KMS-11 (cell line): Measurements from ENCODE around the gene KDM6B.

Experiments used
- H2AFZ ChIP-seq: fragments of 200-600 bp; sonication (generic); 2 replicates; pipeline ENCODE4 v1.6.1; 2016; ENCODE audit warnings: antibody characterized with exemption, mixed run types, low read depth
- H3K27ac ChIP-seq: fragments of 200-600 bp; sonication (generic); 2 replicates; pipeline ENCODE4 v1.6.1; 2016; ENCODE audit warnings: mild to moderate bottlenecking, mixed run types
- H3K27me3 ChIP-seq: fragments of 200-600 bp; sonication (generic); 2 replicates; pipeline ENCODE4 v1.6.1; 2017; ENCODE audit warnings: mild to moderate bottlenecking, low read depth, mixed run types, moderate library complexity; ENCODE audit not compliant: insufficient read depth
- H3K36me3 ChIP-seq: fragments of 200-600 bp; sonication (generic); 2 replicates; pipeline ENCODE4 v1.6.1; 2017; ENCODE audit warnings: mild to moderate bottlenecking, mixed run types; ENCODE audit not compliant: insufficient read depth
- H3K4me1 ChIP-seq: fragments of 200-600 bp; sonication (generic); 2 replicates; pipeline ENCODE4 v1.6.1; 2016; ENCODE audit warnings: mild to moderate bottlenecking, low read depth, mixed run types; ENCODE audit not compliant: poor library complexity, severe bottlenecking
- H3K4me2 ChIP-seq: fragments of 200-600 bp; sonication (generic); 2 replicates; pipeline ENCODE4 v1.7.0; 2016; ENCODE audit warnings: mild to moderate bottlenecking, mixed run types
- H3K4me3 ChIP-seq: fragments of 200-600 bp; sonication (generic); IDR thresholded peaks from 2 replicates; pipeline ENCODE4 v1.6.1; 2017; ENCODE audit warnings: low read depth, low read length, mixed read lengths; ENCODE audit not compliant: insufficient read depth
- H3K79me2 ChIP-seq: fragments of 200-600 bp; sonication (generic); 2 replicates; pipeline ENCODE4 v1.6.1; 2016; ENCODE audit warnings: low read depth, mixed run types; ENCODE audit not compliant: insufficient read depth
- H3K9ac ChIP-seq: fragments of 200-600 bp; sonication (generic); 2 replicates; pipeline ENCODE4 v1.6.1; 2016; ENCODE audit warnings: mild to moderate bottlenecking, mixed run types
- H4K20me1 ChIP-seq: fragments of 200-600 bp; sonication (generic); 2 replicates; pipeline ENCODE4 v1.6.1; 2016; ENCODE audit warnings: mild to moderate bottlenecking, mixed run types; ENCODE audit not compliant: insufficient read depth
- TF ChIP-seq, protein P1 (sequence below): fragments of 200-600 bp; sonication (generic); conservative IDR thresholded peaks from 2 replicates; pipeline ENCODE4 v1.6.1; 2017; ENCODE audit warnings: low read depth, mild to moderate bottlenecking, antibody characterized with exemption, low read length, moderate library complexity, mixed read lengths

Gene KDM6B

DNA sequence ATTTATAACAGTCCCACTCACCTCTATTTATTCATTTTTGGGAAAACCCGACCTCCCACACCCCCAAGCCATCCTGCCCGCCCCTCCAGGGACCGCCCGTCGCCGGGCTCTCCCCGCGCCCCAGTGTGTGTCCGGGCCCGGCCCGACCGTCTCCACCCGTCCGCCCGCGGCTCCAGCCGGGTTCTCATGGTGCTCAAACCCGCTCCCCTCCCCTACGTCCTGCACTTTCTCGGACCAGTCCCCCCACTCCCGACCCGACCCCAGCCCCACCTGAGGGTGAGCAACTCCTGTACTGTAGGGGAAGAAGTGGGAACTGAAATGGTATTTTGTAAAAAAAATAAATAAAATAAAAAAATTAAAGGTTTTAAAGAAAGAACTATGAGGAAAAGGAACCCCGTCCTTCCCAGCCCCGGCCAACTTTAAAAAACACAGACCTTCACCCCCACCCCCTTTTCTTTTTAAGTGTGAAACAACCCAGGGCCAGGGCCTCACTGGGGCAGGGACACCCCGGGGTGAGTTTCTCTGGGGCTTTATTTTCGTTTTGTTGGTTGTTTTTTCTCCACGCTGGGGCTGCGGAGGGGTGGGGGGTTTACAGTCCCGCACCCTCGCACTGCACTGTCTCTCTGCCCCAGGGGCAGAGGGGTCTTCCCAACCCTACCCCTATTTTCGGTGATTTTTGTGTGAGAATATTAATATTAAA is 20.2 kb downstream of the KDM6B start:
- Histone ChIP-seq H3K27ac (no peak overlapping the region), H3K4me1 (no peaks in the 10 kb centered on the region), H3K36me3 (no peaks in the 10 kb centered on the region), H3K4me3 (no peak overlapping the region), H3K79me2 (no peaks in the 10 kb centered on the region), H3K9ac (no peak overlapping the region), H3K27me3 (no peaks in the 10 kb centered on the region), H3K4me2 (no peak overlapping the region), H4K20me1 (no peaks in the 10 kb centered on the region), H2AFZ (no peak overlapping the region)
- TF ChIP-seq, protein P1, sequence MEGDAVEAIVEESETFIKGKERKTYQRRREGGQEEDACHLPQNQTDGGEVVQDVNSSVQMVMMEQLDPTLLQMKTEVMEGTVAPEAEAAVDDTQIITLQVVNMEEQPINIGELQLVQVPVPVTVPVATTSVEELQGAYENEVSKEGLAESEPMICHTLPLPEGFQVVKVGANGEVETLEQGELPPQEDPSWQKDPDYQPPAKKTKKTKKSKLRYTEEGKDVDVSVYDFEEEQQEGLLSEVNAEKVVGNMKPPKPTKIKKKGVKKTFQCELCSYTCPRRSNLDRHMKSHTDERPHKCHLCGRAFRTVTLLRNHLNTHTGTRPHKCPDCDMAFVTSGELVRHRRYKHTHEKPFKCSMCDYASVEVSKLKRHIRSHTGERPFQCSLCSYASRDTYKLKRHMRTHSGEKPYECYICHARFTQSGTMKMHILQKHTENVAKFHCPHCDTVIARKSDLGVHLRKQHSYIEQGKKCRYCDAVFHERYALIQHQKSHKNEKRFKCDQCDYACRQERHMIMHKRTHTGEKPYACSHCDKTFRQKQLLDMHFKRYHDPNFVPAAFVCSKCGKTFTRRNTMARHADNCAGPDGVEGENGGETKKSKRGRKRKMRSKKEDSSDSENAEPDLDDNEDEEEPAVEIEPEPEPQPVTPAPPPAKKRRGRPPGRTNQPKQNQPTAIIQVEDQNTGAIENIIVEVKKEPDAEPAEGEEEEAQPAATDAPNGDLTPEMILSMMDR, result no peak

DNA sequence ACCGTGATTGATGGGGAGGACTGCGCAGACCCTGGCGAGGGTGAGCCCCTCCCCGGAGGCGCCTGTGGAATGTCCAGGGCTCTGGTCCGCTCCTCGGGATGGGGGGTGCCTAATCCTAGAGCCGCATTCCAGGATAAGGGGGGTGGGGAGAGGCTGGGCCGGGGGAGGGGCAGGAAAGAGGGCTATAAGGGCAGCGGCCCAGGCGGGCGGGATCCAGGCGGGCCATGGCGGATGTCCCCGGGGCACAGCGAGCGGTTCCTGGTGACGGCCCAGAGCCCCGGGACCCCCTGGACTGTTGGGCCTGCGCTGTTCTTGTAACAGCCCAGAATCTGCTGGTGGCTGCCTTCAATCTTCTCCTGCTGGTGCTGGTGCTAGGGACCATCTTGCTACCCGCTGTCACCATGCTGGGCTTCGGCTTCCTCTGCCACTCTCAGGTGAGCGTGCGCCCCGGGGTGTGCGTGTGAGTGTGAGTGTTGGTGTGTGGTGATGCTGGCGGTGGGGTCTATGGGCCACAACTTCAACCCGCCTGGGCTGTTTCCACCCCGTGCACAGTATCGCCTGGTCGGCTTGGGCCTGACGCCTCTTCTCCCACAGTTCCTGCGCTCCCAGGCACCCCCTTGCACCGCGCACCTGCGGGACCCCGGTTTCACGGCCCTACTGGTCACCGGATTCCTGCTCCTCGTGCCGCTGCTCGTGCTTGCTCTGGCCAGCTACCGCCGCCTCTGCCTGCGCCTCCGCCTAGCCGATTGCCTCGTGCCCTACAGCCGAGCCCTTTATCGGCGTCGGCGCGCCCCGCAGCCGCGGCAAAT is 21.0 kb downstream of the KDM6B start, which contains the start of gene TMEM88:
Gene TMEM88 (plus strand): TSS at position 216 of the 809 bp plus-strand sequence. CDS start 9 bp downstream, at position 225.
- Histone ChIP-seq H3K36me3 (no peaks in the 10 kb centered on the region), H3K27me3 (no peaks in the 10 kb centered on the region), H3K4me1 (no peaks in the 10 kb centered on the region), H4K20me1 (no peaks in the 10 kb centered on the region), H2AFZ (no peak within 1 kb of the TSS), H3K9ac (no peak within 1 kb of the TSS), H3K79me2 (no peaks in the 10 kb centered on the region), H3K27ac (no peak within 1 kb of the TSS), H3K4me3 (no peak within 1 kb of the TSS), H3K4me2 (peak within 1 kb of the TSS; percentile 9; the same call in 1 of the 2 replicates)
- TF ChIP-seq, protein P1, result no peak

DNA sequence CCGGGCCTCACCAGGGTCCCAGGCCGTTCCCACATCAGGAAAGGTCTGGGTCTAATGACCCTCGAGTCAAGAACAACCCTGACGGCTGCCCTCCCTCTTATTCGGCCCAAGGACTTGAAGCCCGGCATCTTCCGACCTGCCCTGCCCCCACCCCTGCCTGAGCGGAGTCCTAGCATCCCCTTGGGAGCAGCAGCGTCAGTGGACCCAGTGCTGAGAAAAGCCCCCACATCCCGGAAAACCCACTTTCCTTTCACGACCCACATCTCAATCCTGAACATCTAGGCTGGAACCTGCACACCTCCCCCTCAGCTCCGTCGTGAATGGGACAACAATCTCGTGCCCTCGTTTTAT is 21.6 kb downstream of the KDM6B start:
- H3K36me3 ChIP-seq, result no peaks in the 10 kb centered on the region
- no peaks in the 10 kb centered on the region for H3K27me3 ChIP-seq
- TF ChIP-seq, protein P1, result no peak
- H3K9ac ChIP-seq, result no peak overlapping the region
- no peaks in the 10 kb centered on the region for H3K4me1 ChIP-seq
- no peak overlapping the region for H3K4me3 ChIP-seq
- H4K20me1 ChIP-seq, result no peaks in the 10 kb centered on the region
- H3K4me2 ChIP-seq, result peak overlapping the region; percentile 9; the same call in 1 of the 2 replicates
- H3K27ac ChIP-seq, result no peak overlapping the region
- H3K79me2 ChIP-seq, result no peaks in the 10 kb centered on the region
- no peak overlapping the region for H2AFZ ChIP-seq

DNA sequence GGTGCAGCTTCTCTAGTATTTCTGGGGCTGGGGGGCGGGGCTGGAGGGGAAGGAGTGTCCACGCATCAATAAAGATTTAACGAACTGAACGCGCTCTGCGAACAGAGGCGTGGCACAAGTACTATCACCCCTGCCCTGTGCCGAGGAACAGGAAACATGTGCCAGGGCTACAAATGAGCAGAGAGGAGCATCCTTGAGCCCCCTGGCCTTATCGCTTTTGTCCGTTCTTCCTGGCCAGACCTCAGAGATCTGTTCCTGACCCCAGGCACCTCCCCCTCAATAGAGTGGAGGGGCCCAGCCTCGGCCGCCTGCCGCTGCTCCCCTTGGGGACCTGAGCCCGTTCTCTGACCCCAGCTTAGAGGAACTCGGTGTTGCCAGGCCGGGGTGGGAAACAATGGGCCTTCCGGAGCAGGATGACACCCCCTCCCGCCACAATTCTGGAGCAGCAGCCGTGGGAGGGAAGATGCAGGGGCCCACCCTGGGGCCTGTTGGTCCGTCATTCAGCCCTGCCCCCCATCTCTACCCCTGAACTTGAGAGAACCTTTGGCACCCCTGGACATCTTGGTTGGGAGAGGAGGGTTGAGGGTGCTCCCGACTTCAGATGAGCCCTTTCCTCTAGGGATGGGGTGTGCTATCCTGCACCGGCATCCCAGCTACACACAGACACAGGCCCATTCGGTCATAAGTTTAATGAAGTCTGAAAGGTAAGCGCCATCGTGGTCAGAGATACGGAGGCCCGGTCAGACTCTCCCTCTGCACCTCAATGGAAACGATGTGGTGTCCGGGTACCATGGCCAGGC is 22.2 kb downstream of the KDM6B start:
- Histone ChIP-seq H3K4me2 (peak overlapping the region; percentile 9; the same call in 1 of the 2 replicates), H2AFZ (no peak overlapping the region), H3K4me3 (no peak overlapping the region), H4K20me1 (no peaks in the 10 kb centered on the region), H3K4me1 (no peaks in the 10 kb centered on the region), H3K9ac (peak overlapping the region; percentile 55; the same call in 1 of the 2 replicates), H3K27me3 (no peaks in the 10 kb centered on the region), H3K36me3 (no peaks in the 10 kb centered on the region), H3K79me2 (no peaks in the 10 kb centered on the region), H3K27ac (peak overlapping the region; percentile 50; the same call in 1 of the 2 replicates)
- TF ChIP-seq, protein P1, result no peak
